Measurements from ENCODE around the gene DLX1.

DLX1 gene

DNA sequence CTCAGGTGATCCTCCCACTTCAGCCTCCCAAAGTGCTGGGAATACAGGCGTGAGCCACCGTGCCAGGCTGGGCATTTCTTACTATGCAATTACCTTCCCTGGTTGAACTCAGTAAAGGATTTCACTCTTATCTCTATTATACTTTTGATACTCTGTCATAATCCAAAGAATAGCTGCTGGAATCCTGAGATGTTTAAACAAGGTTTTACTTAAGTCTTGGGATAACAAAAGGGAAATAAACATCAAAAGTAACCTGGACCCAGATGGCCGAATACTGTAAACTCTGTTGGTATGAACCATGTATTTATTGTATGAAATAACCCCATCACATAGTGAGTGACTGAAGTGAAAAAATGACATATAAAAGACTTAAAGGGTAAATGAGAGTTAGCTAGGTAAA, 29.3 kb downstream of the DLX1 start:
- DNase-seq = no peak
- TF ChIP-seq, protein P1, sequence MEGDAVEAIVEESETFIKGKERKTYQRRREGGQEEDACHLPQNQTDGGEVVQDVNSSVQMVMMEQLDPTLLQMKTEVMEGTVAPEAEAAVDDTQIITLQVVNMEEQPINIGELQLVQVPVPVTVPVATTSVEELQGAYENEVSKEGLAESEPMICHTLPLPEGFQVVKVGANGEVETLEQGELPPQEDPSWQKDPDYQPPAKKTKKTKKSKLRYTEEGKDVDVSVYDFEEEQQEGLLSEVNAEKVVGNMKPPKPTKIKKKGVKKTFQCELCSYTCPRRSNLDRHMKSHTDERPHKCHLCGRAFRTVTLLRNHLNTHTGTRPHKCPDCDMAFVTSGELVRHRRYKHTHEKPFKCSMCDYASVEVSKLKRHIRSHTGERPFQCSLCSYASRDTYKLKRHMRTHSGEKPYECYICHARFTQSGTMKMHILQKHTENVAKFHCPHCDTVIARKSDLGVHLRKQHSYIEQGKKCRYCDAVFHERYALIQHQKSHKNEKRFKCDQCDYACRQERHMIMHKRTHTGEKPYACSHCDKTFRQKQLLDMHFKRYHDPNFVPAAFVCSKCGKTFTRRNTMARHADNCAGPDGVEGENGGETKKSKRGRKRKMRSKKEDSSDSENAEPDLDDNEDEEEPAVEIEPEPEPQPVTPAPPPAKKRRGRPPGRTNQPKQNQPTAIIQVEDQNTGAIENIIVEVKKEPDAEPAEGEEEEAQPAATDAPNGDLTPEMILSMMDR (IDR thresholded peaks at IDR 0.05; ENCODE audit: low read depth, low read length) = no peak
- Histone ChIP-seq H3K9me3 (no peaks in the 10 kb centered on the region), H3K36me3 (no peaks in the 10 kb centered on the region), H3K27me3 (no peaks in the 10 kb centered on the region), H3K4me3 (ENCODE audit: low read depth, low read length) (no peak overlapping the region), H3K4me1 (no peaks in the 10 kb centered on the region)

DNA sequence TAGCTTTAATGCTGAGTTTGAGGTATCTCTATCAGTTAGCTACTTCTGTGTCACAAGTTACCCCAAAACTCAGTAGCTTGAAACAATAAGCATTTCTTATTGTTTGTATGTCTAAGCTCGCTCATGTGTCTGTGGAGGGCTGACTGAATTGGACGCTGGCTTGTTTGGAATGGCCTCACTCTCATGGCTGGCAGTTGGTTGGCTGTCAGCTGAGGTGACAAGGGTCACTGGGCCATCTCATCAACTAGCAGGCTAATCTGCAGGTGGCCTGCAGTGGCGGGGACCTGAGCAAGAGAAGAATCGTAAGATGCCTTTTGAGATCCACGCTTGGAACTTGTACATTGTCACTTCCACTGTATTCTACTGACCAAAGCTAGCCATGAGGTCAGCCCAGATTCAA, 30.8 kb downstream of the DLX1 start:
- no peaks in the 10 kb centered on the region for H3K4me1 ChIP-seq
- DNase-seq = no peak
- TF ChIP-seq, protein P1 (IDR thresholded peaks at IDR 0.05; ENCODE audit: low read depth, low read length) = no peak
- no peaks in the 10 kb centered on the region for H3K36me3 ChIP-seq
- no peaks in the 10 kb centered on the region for H3K9me3 ChIP-seq
- H3K27me3 ChIP-seq = no peaks in the 10 kb centered on the region
- no peak overlapping the region for H3K4me3 ChIP-seq (ENCODE audit: low read depth, low read length)

DNA sequence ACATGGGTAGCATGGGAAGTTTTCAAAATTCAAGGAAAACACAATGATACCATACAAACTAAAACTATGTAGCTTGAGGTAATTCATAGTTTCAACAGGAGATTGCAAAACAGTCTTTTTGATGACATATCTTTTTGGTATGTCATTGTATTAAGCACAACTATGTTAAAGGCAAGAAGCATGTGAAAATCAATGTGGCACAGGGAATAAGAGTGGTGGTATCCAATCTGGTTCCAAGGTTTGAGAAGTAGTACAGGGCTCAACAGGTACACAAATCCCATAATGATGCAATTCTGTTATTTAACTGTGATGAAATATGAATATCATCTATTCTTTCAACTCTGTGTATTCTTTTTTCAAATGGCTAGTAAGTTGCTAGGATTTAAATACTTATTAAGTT, 33.8 kb downstream of the DLX1 start:
- H3K9me3 ChIP-seq = no peaks in the 10 kb centered on the region
- TF ChIP-seq, protein P1 (IDR thresholded peaks at IDR 0.05; ENCODE audit: low read depth, low read length) = no peak
- DNase-seq = no peak
- H3K4me1 ChIP-seq = no peaks in the 10 kb centered on the region
- no peaks in the 10 kb centered on the region for H3K36me3 ChIP-seq
- H3K27me3 ChIP-seq = no peaks in the 10 kb centered on the region
- H3K4me3 ChIP-seq (ENCODE audit: low read depth, low read length) = no peak overlapping the region

DNA sequence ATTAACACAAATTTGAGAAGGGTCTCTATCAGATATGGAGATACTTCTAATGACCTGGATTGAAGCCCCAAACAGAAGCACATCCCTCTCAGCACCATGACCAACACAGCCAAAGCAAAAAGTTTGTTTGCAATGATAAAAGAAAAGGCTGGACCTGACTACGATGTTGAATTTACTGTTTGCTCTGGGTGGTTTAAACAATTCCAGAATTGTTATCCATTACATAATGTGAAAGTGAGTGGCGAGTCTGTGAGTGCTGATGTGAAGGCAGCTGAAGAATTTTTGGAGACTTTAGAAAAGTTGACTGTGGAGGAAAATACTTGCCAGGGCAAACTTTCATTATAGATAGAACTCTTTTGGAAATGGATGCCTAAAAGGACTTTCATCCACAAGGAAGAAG, 34.8 kb downstream of the DLX1 start:
- H3K9me3 ChIP-seq = no peaks in the 10 kb centered on the region
- TF ChIP-seq, protein P1 (IDR thresholded peaks at IDR 0.05; ENCODE audit: low read depth, low read length) = no peak
- DNase-seq = no peak
- H3K4me3 ChIP-seq (ENCODE audit: low read depth, low read length) = no peak overlapping the region
- H3K27me3 ChIP-seq = no peaks in the 10 kb centered on the region
- no peaks in the 10 kb centered on the region for H3K36me3 ChIP-seq
- no peaks in the 10 kb centered on the region for H3K4me1 ChIP-seq

DNA sequence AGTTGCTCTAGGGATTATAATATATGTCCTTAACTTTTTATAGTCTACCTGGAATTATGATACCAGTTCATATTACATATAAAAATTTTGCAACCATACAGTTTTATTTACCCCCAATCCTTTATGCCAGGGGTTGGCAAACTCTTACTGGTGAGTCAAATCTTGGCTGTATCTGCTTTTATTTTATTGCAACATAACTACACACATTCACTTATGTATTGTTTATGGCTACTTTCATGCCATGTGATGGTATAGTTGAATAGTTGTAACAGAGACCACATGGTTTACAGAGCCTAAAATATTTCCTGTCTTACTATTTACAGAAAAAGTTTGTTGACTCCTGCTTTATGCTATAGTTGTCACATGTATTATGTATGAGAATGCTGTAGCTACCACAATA, 43.2 kb downstream of the DLX1 start:
- TF ChIP-seq, protein P1 (IDR thresholded peaks at IDR 0.05; ENCODE audit: low read depth, low read length) = no peak
- Histone ChIP-seq H3K27me3 (no peaks in the 10 kb centered on the region), H3K9me3 (no peaks in the 10 kb centered on the region), H3K4me1 (no peaks in the 10 kb centered on the region), H3K4me3 (ENCODE audit: low read depth, low read length) (no peak overlapping the region), H3K36me3 (no peaks in the 10 kb centered on the region)
- DNase-seq = no peak

DNA sequence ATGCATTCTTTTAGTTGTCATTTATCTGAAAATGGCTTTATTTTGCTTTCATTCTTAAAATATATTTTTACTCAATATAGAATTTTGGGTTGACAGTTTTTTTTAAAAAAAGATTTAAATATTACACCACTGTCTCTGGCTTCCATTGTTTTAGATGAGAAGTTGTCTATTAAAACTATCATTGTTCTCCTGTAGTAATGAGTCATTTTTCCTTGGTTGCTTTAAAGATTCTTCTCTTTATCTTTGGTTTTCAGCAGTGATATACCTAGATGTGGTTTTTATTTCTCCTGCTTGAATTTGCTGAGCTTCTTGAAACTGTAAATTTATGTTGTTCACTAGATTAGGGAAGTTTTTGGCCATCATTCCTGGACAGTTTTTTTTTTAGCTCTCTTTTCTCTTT, 44.1 kb downstream of the DLX1 start:
- H3K4me3 ChIP-seq (ENCODE audit: low read depth, low read length) = no peak overlapping the region
- TF ChIP-seq, protein P1 (IDR thresholded peaks at IDR 0.05; ENCODE audit: low read depth, low read length) = no peak
- H3K27me3 ChIP-seq = no peaks in the 10 kb centered on the region
- H3K9me3 ChIP-seq = no peaks in the 10 kb centered on the region
- no peaks in the 10 kb centered on the region for H3K36me3 ChIP-seq
- no peaks in the 10 kb centered on the region for H3K4me1 ChIP-seq
- DNase-seq = no peak

Measured in BE2C (cell line).